H1 (cell line): ENCODE results near the gene PCDHA7. TPM values are rescaled to one million over a fixed set of nuclear protein-coding genes. Genes with fewer than 3 reads are reported as not detected.

Experiments
- CHD7 ChIP-seq: fragments of 300-600 bp; sonication (generic); IDR thresholded peaks from 2 replicates; pipeline ENCODE4 v1.7.1; 2012; ENCODE audit warnings: low read length, moderate library complexity, mild to moderate bottlenecking, inconsistent platforms; ENCODE audit not compliant: insufficient replicate concordance
- HDAC6 ChIP-seq: IDR thresholded peaks from one replicate; pipeline ENCODE4 v1.7.1; 2012; ENCODE audit warnings: low read depth, mild to moderate bottlenecking, inconsistent platforms, low read length, moderate library complexity
- KDM4A ChIP-seq: IDR thresholded peaks from one replicate; pipeline ENCODE4 v1.7.1; 2012; ENCODE audit warnings: low read depth, mild to moderate bottlenecking, moderate library complexity, low read length, inconsistent platforms; ENCODE audit not compliant: severe bottlenecking
- MAFK ChIP-seq: IDR thresholded peaks from 2 replicates; pipeline ENCODE4 v1.6.1; 2012; ENCODE audit warnings: low read depth, mild to moderate bottlenecking, improper control_type of control experiment, low read length
- PHF8 ChIP-seq: fragments of 200-600 bp; sonication (generic); conservative IDR thresholded peaks from 2 replicates; pipeline ENCODE4 v1.7.1; 2012; ENCODE audit warnings: low read depth, mild to moderate bottlenecking, inconsistent platforms, low read length, moderate library complexity
- POLR2A ChIP-seq, 2 experiments: IDR thresholded peaks; 1 replicate in 1 of 2; 2 replicates in 1 of 2; pipeline ENCODE4 v1.6.1; 2011; ENCODE audit warnings: low read depth in 2 of 2, low read length in 2 of 2, mild to moderate bottlenecking in 2 of 2; ENCODE audit errors: control extremely low read depth in 1 of 2
- RAD21 ChIP-seq, 2 experiments: IDR thresholded peaks in 1 of 2; conservative IDR thresholded peaks in 1 of 2; 2 replicates each; pipeline ENCODE4 v1.6.1; 2011; ENCODE audit warnings: low read depth in 2 of 2, low read length in 2 of 2, improper control_type of control experiment in 1 of 2, inconsistent platforms in 1 of 2, mild to moderate bottlenecking in 1 of 2, moderate library complexity in 1 of 2
- RBBP5 ChIP-seq: IDR thresholded peaks from 2 replicates; pipeline ENCODE4 v1.7.1; 2012; ENCODE audit warnings: low read depth, mild to moderate bottlenecking, inconsistent platforms, low read length, moderate library complexity, borderline replicate concordance
- RFX5 ChIP-seq: IDR thresholded peaks from 2 replicates; pipeline ENCODE4 v1.6.1; 2011; ENCODE audit warnings: low read depth, low read length, improper control_type of control experiment, borderline replicate concordance
- polyA plus RNA-seq, 7 experiments: library from polyadenylated mRNA; depleted of rRNA in 3 of 7; stranded (reverse) in 5 of 7; unstranded in 2 of 7; fragments of >200 nt in 5 of 7; fragments of 200-250 nt in 2 of 7; gene quantifications; 1 replicate in 5 of 7; 2 replicates in 1 of 7; 4 replicates in 1 of 7; pipeline versions ENCODE4 v1.2.1 to v1.2.3, GENCODE V29; 2011 to 2013; ENCODE audit warnings: missing spikeins in 2 of 7, mixed read lengths in 2 of 7
- total RNA-seq: library from RNA; stranded (reverse); fragmentation: NEBNext Ultra II Directional; extraction: Animal tissue kit (Norgen Biotek cat#: 25700); gene quantifications from 2 replicates; pipeline ENCODE4 v1.2.1, GENCODE V29; 2021

Gene PCDHA7
- total and polyA plus RNA-seq, 2 of the 8 experiments (the other 6 are each of a cell fraction or from before 2014, with no cell fraction given) = 0.86 to 1.6 TPM

GRCh38 chr5:140855772-140856674 is 22.0 kb downstream of the PCDHA7 start, which contains the start of gene PCDHA10 (continued):
- TF ChIP-seq CHD7 = no peak
- no peak for TF ChIP-seq RBBP5
- no peak for TF ChIP-seq POLR2A (IDR thresholded peaks at IDR 0.05; ENCODE audit: control extremely low read depth in 1 of 2, low read depth in 2 of 2, low read length in 2 of 2)
- peak; percentile 45 to 57; a peak in 3 of 4 replicates for TF ChIP-seq RAD21 (IDR thresholded peaks at IDR 0.05 in 1 of 2, conservative IDR thresholded peaks at IDR 0.05 in 1 of 2; ENCODE audit: low read depth in 2 of 2, low read length in 2 of 2)
- TF ChIP-seq KDM4A = peak; percentile 53
- TF ChIP-seq PHF8 = no peak
- TF ChIP-seq MAFK = no peak
- no peak for TF ChIP-seq HDAC6
- TF ChIP-seq RFX5 = no peak
